HEK293 (cell line): ENCODE results near the gene SLC6A6.

ENCODE experiments used
- EGR2 ChIP-seq: fragments of 450-650 bp; formaldehyde crosslinking; IDR thresholded peaks from 2 replicates; pipeline ENCODE4 v1.5.1; 2016; ENCODE audit warnings: low read depth, missing biosample characterization, missing genetic modification characterization
- FEZF1 ChIP-seq: fragments of 450-650 bp; formaldehyde crosslinking; IDR thresholded peaks from 2 replicates; pipeline ENCODE4 v1.5.1; 2016; ENCODE audit warnings: missing biosample characterization, missing genetic modification characterization
- IKZF3 ChIP-seq: fragments of 450-650 bp; IDR thresholded peaks from 2 replicates; pipeline ENCODE4 v1.5.0; 2018; ENCODE audit warnings: missing biosample characterization, mild to moderate bottlenecking, missing genetic modification characterization, moderate library complexity
- KLF8 ChIP-seq: fragments of 450-650 bp; formaldehyde crosslinking; IDR thresholded peaks from 2 replicates; pipeline ENCODE4 v1.5.1; 2016; ENCODE audit warnings: missing biosample characterization, missing genetic modification characterization
- OSR2 ChIP-seq: fragments of 450-650 bp; formaldehyde crosslinking; IDR thresholded peaks from 2 replicates; pipeline ENCODE4 v1.5.1; 2016; ENCODE audit warnings: missing biosample characterization, missing genetic modification characterization
- SETDB1 ChIP-seq: IDR thresholded peaks from one replicate; pipeline ENCODE4 v1.6.1; 2017; ENCODE audit warnings: mild to moderate bottlenecking, low read length, moderate library complexity, mixed read lengths; ENCODE audit not compliant: insufficient read length
- WT1 ChIP-seq: fragments of 450-650 bp; formaldehyde crosslinking; IDR thresholded peaks from 2 replicates; pipeline ENCODE4 v1.5.1; 2016; ENCODE audit warnings: missing biosample characterization, missing genetic modification characterization
- ZFP37 ChIP-seq: fragments of 450-650 bp; formaldehyde crosslinking; IDR thresholded peaks from 2 replicates; pipeline ENCODE4 v1.5.1; 2016; ENCODE audit warnings: missing biosample characterization, missing genetic modification characterization
- ZNF174 ChIP-seq: fragments of 450-650 bp; formaldehyde crosslinking; IDR thresholded peaks from 2 replicates; pipeline ENCODE4 v1.5.0; 2017; ENCODE audit warnings: missing biosample characterization, mild to moderate bottlenecking, missing genetic modification characterization
- ZNF175 ChIP-seq: fragments of 450-650 bp; formaldehyde crosslinking; IDR thresholded peaks from 2 replicates; pipeline ENCODE4 v1.5.1; 2016; ENCODE audit warnings: missing biosample characterization, missing genetic modification characterization
- ZNF18 ChIP-seq: fragments of 450-650 bp; formaldehyde crosslinking; IDR thresholded peaks from 2 replicates; pipeline ENCODE4 v1.5.1; 2016; ENCODE audit warnings: missing biosample characterization, missing genetic modification characterization
- ZNF2 ChIP-seq: fragments of 450-650 bp; formaldehyde crosslinking; IDR thresholded peaks from 2 replicates; pipeline ENCODE4 v1.5.1; 2016; ENCODE audit warnings: missing biosample characterization, missing genetic modification characterization
- ZNF48 ChIP-seq: fragments of 450-650 bp; formaldehyde crosslinking; IDR thresholded peaks from 2 replicates; pipeline ENCODE4 v1.5.1; 2016; ENCODE audit warnings: missing biosample characterization, missing genetic modification characterization
- ZNF560 ChIP-seq: fragments of 450-650 bp; formaldehyde crosslinking; IDR thresholded peaks from 2 replicates; pipeline ENCODE4 v1.5.1; 2017; ENCODE audit warnings: missing biosample characterization, missing genetic modification characterization, borderline replicate concordance
- ZNF585B ChIP-seq: fragments of 450-650 bp; formaldehyde crosslinking; IDR thresholded peaks from 2 replicates; pipeline ENCODE4 v1.5.1; 2016; ENCODE audit warnings: missing biosample characterization, missing genetic modification characterization
- ZNF600 ChIP-seq: fragments of 450-650 bp; formaldehyde crosslinking; IDR thresholded peaks from 2 replicates; pipeline ENCODE4 v1.5.1; 2016; ENCODE audit warnings: missing biosample characterization, missing genetic modification characterization
- ZNF610 ChIP-seq: fragments of 450-650 bp; formaldehyde crosslinking; IDR thresholded peaks from 2 replicates; pipeline ENCODE4 v1.5.1; 2016; ENCODE audit warnings: missing biosample characterization, missing genetic modification characterization, borderline replicate concordance
- ZNF624 ChIP-seq: fragments of 450-650 bp; formaldehyde crosslinking; IDR thresholded peaks from 2 replicates; pipeline ENCODE4 v1.5.1; 2017; ENCODE audit warnings: missing biosample characterization, missing genetic modification characterization
- ZNF701 ChIP-seq: fragments of 450-650 bp; formaldehyde crosslinking; IDR thresholded peaks from 2 replicates; pipeline ENCODE4 v1.5.1; 2016; ENCODE audit warnings: missing biosample characterization, missing genetic modification characterization
- ZNF704 ChIP-seq: fragments of 450-650 bp; formaldehyde crosslinking; IDR thresholded peaks from 2 replicates; pipeline ENCODE4 v1.5.1; 2016; ENCODE audit warnings: missing biosample characterization, missing genetic modification characterization
- ZNF768 ChIP-seq: fragments of 450-650 bp; formaldehyde crosslinking; IDR thresholded peaks from 2 replicates; pipeline ENCODE4 v1.5.1; 2018; ENCODE audit warnings: missing biosample characterization, mild to moderate bottlenecking, missing genetic modification characterization
- ZNF830 ChIP-seq: fragments of 450-650 bp; IDR thresholded peaks from 2 replicates; pipeline ENCODE4 v1.5.0; 2018; ENCODE audit warnings: missing biosample characterization, missing genetic modification characterization, low read depth, mild to moderate bottlenecking, moderate library complexity
- ZSCAN30 ChIP-seq: fragments of 450-650 bp; IDR thresholded peaks from 2 replicates; pipeline ENCODE4 v1.5.1; 2018; ENCODE audit warnings: missing biosample characterization, mild to moderate bottlenecking, missing genetic modification characterization, moderate library complexity
- TF ChIP-seq, protein P1 (sequence below): fragments of 450-650 bp; formaldehyde crosslinking; IDR thresholded peaks from 2 replicates; pipeline ENCODE4 v1.5.1; 2017; ENCODE audit warnings: missing biosample characterization, missing genetic modification characterization
- TF ChIP-seq, protein P2 (sequence below): fragments of 450-650 bp; formaldehyde crosslinking; IDR thresholded peaks from 2 replicates; pipeline ENCODE4 v1.5.1; 2016; ENCODE audit warnings: missing biosample characterization, missing genetic modification characterization, low read depth
- TF ChIP-seq, protein P3 (sequence below): fragments of 450-650 bp; formaldehyde crosslinking; IDR thresholded peaks from 2 replicates; pipeline ENCODE4 v1.5.1; 2016; ENCODE audit warnings: missing biosample characterization, missing genetic modification characterization, borderline replicate concordance

Gene SLC6A6

DNA sequence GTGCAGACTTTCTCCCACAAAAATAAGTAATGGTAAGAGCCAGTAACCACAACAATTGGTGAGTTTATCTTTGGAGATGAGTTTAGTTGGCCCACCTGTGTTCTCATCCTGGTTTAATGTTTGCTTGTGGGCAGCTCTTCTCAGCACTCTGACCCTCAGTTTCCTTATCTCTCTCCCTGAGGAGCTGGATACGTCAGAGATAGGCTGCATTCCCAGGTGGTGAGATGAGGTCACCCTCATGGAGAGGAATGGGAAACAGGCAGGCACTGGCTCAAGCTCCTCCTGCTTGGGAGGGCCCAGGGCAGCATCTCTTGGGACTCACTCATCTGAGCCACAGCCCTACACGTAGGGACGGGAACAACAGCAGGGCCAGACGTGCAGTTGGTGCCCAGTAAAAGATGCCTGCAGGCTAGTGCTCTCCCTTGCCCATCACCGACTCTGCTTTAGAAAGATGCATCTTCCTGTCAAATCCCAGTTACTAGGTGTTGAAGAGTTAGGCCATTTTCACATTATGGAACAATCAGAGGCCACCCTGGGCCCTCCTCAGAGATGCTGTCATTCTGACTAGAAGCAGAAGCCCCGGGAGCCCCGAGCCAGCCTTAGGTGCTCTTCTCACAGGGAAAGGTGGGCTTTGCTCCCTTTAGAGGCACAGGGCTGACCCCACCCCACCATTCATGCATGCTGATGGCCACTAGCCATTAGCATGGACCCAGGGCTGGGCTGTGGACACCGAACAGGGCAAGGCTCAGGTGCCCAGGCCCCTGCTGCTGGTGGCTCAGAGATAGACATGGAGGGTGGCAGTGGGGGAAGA lies 78.0 kb downstream of the SLC6A6 start (continued):
- TF ChIP-seq FEZF1 (tag by site-specific recombination) = 0 out of 2 replicates have a peak, but pooled peaks have one; percentile 14
- TF ChIP-seq, protein P1, sequence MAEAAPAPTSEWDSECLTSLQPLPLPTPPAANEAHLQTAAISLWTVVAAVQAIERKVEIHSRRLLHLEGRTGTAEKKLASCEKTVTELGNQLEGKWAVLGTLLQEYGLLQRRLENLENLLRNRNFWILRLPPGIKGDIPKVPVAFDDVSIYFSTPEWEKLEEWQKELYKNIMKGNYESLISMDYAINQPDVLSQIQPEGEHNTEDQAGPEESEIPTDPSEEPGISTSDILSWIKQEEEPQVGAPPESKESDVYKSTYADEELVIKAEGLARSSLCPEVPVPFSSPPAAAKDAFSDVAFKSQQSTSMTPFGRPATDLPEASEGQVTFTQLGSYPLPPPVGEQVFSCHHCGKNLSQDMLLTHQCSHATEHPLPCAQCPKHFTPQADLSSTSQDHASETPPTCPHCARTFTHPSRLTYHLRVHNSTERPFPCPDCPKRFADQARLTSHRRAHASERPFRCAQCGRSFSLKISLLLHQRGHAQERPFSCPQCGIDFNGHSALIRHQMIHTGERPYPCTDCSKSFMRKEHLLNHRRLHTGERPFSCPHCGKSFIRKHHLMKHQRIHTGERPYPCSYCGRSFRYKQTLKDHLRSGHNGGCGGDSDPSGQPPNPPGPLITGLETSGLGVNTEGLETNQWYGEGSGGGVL (tag by site-specific recombination) = no peak
- no peak for TF ChIP-seq ZNF701
- TF ChIP-seq ZNF610 (tag by site-specific recombination) = no peak
- peak; percentile 61; the same call in 1 of the 2 replicates for TF ChIP-seq ZNF2 (tag by site-specific recombination)
- no peak for TF ChIP-seq ZNF624 (tag by site-specific recombination)
- TF ChIP-seq ZNF704 (tag by site-specific recombination) = no peak
- no peak for TF ChIP-seq ZNF830 (tag by site-specific recombination)
- peak; percentile 52 for TF ChIP-seq OSR2 (tag by site-specific recombination)
- TF ChIP-seq, protein P2, sequence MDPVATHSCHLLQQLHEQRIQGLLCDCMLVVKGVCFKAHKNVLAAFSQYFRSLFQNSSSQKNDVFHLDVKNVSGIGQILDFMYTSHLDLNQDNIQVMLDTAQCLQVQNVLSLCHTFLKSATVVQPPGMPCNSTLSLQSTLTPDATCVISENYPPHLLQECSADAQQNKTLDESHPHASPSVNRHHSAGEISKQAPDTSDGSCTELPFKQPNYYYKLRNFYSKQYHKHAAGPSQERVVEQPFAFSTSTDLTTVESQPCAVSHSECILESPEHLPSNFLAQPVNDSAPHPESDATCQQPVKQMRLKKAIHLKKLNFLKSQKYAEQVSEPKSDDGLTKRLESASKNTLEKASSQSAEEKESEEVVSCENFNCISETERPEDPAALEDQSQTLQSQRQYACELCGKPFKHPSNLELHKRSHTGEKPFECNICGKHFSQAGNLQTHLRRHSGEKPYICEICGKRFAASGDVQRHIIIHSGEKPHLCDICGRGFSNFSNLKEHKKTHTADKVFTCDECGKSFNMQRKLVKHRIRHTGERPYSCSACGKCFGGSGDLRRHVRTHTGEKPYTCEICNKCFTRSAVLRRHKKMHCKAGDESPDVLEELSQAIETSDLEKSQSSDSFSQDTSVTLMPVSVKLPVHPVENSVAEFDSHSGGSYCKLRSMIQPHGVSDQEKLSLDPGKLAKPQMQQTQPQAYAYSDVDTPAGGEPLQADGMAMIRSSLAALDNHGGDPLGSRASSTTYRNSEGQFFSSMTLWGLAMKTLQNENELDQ (tag by site-specific recombination) = no peak
- TF ChIP-seq ZNF585B (tag by site-specific recombination) = no peak
- no peak for TF ChIP-seq ZNF48 (tag by site-specific recombination)
- no peak for TF ChIP-seq ZNF560 (tag by site-specific recombination)
- no peak for TF ChIP-seq ZNF768 (tag by site-specific recombination)
- no peak for TF ChIP-seq ZNF18 (tag by site-specific recombination)
- no peak for TF ChIP-seq EGR2 (tag by site-specific recombination)
- TF ChIP-seq WT1 (tag by site-specific recombination) = no peak
- TF ChIP-seq SETDB1 = no peak
- 0 out of 2 replicates have a peak, but pooled peaks have one; percentile 42 for TF ChIP-seq ZFP37 (tag by site-specific recombination)
- TF ChIP-seq ZSCAN30 (tag by site-specific recombination) = no peak
- TF ChIP-seq ZNF600 (tag by site-specific recombination) = peak; percentile 83
- TF ChIP-seq, protein P3, sequence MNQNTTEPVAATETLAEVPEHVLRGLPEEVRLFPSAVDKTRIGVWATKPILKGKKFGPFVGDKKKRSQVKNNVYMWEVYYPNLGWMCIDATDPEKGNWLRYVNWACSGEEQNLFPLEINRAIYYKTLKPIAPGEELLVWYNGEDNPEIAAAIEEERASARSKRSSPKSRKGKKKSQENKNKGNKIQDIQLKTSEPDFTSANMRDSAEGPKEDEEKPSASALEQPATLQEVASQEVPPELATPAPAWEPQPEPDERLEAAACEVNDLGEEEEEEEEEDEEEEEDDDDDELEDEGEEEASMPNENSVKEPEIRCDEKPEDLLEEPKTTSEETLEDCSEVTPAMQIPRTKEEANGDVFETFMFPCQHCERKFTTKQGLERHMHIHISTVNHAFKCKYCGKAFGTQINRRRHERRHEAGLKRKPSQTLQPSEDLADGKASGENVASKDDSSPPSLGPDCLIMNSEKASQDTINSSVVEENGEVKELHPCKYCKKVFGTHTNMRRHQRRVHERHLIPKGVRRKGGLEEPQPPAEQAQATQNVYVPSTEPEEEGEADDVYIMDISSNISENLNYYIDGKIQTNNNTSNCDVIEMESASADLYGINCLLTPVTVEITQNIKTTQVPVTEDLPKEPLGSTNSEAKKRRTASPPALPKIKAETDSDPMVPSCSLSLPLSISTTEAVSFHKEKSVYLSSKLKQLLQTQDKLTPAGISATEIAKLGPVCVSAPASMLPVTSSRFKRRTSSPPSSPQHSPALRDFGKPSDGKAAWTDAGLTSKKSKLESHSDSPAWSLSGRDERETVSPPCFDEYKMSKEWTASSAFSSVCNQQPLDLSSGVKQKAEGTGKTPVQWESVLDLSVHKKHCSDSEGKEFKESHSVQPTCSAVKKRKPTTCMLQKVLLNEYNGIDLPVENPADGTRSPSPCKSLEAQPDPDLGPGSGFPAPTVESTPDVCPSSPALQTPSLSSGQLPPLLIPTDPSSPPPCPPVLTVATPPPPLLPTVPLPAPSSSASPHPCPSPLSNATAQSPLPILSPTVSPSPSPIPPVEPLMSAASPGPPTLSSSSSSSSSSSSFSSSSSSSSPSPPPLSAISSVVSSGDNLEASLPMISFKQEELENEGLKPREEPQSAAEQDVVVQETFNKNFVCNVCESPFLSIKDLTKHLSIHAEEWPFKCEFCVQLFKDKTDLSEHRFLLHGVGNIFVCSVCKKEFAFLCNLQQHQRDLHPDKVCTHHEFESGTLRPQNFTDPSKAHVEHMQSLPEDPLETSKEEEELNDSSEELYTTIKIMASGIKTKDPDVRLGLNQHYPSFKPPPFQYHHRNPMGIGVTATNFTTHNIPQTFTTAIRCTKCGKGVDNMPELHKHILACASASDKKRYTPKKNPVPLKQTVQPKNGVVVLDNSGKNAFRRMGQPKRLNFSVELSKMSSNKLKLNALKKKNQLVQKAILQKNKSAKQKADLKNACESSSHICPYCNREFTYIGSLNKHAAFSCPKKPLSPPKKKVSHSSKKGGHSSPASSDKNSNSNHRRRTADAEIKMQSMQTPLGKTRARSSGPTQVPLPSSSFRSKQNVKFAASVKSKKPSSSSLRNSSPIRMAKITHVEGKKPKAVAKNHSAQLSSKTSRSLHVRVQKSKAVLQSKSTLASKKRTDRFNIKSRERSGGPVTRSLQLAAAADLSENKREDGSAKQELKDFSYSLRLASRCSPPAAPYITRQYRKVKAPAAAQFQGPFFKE (tag by site-specific recombination) = no peak
- no peak for TF ChIP-seq ZNF174 (tag by site-specific recombination)
- 0 out of 2 replicates have a peak, but pooled peaks have one; percentile 42 for TF ChIP-seq KLF8 (tag by site-specific recombination)
- TF ChIP-seq IKZF3 (tag by site-specific recombination) = no peak
- no peak for TF ChIP-seq ZNF175 (tag by site-specific recombination)
